GM20000 (cell line): ENCODE measurements around the gene CACNA1D.

ENCODE experiments used
- DNase-seq: peaks from one replicate; pipeline ENCODE4 v3.0.0; 2012; ENCODE audit warnings: low spot score
- TF ChIP-seq, protein P1 (sequence below): IDR thresholded peaks from 2 replicates; pipeline ENCODE4 v1.5.1; 2012; ENCODE audit warnings: mild to moderate bottlenecking, control low read depth; ENCODE audit errors: extremely low read depth, missing control alignments

CACNA1D gene

DNA sequence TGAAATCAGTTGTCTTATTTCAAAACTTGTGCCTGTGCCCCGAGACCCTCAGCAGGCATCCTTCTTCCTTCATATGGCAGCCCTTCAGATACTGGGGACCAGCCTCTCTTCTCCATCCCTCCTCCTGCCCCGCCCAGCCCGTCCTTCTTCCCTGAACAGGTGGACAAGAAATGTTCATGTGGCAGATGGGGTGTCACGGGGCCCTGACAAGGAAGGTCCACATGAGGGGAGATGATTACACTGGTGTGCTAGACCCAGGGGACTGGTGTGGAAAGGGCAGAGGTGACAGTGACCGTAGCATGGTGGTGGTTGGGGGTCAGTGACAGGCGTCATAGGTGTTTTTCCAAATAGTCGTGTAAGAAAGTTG lies 200.9 kb downstream of the CACNA1D start:
- DNase-seq, result no peak
- TF ChIP-seq, protein P1, sequence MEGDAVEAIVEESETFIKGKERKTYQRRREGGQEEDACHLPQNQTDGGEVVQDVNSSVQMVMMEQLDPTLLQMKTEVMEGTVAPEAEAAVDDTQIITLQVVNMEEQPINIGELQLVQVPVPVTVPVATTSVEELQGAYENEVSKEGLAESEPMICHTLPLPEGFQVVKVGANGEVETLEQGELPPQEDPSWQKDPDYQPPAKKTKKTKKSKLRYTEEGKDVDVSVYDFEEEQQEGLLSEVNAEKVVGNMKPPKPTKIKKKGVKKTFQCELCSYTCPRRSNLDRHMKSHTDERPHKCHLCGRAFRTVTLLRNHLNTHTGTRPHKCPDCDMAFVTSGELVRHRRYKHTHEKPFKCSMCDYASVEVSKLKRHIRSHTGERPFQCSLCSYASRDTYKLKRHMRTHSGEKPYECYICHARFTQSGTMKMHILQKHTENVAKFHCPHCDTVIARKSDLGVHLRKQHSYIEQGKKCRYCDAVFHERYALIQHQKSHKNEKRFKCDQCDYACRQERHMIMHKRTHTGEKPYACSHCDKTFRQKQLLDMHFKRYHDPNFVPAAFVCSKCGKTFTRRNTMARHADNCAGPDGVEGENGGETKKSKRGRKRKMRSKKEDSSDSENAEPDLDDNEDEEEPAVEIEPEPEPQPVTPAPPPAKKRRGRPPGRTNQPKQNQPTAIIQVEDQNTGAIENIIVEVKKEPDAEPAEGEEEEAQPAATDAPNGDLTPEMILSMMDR, result no peak

DNA sequence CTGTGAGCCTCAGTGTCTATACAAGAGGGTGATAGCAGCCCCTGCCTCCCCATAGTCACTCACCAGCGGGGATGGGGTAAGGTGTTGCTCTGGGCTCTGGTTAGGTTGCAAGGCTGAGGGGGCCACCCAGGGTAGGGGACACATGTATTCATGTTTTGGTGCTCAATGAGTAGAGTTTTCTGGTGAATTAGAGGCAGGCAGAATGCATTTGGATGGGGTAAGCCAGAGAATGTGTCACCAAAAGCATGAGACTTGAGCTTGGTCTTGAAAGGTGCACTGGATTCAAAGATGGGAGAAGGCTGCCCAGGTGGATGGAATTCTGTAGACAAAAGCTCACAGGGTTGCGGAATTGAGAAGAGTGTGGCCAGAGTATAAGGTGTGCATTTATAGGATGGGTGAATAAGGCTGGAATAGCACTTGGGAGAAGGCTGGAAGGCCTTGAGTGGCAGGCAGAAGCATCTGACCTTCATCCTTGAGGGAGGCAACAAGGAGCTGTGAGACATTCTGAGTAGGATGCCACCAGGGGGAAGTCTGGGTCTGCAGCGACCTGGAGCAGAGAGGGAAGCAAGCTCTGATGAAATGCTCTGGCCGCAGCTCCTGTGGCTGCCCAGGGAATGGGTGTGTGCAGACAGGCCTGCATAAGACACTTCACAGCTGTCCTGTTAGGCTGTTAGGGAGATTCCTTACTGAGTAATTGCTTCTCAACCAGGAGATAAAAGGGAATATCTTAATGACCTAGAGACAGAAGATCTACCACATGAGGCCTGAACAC lies 202.2 kb downstream of the CACNA1D start:
- no peak for DNase-seq
- TF ChIP-seq, protein P1, result no peak

DNA sequence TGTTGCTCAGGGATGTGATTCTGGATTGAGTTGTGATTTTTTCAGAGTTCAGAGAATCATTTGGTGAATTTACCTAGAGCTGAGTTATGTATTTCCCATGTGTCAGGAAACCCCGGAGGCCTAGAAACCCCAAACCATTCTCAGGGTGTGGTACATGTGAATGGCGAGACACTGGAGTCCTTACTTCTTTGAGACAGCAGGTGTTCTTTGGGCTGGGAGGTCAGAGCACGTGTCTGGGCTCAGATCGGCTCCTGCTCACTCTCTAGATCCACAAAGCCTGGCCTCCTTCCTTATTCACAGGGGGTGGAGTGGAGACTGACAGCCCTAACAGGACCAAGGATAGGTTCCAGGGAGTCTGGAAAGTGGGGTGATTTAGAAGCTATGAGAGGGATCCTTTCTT lies 206.0 kb downstream of the CACNA1D start:
- DNase-seq, result no peak
- TF ChIP-seq, protein P1, result no peak

DNA sequence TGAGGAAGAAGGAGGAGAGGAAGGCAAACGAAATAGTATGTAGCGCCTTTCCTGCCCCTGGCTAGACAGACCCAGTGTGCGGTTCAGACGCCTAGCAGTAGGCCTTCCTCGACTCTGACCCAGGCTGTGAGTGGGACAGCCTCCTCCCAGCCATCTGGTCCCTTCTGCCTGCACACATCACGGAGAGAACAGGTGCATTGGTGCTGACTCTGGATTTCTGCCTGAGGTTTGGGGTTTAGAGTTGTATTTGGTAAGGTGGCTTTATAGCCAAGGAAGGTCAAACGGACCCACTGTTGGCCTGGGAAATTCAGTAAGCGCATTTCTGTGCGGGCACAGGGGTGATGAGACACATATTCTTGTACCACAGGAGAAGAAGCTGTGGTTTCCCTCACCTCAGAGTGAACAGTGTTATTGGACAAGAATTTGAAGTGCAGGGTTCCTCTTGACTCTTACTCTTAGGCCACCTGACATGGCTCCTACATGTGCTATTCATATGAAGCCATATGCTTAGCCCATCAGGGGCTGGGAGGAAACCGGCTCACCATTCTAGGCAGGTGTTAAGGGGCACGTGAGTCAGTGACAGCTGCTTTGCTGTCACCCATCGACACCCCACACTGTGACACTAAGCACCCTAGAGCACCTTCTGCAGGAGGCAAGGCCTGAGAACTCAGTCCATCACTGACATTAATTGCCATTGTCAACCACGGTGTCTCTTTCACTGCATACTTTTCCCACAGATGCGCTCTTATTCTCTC lies 208.5 kb downstream of the CACNA1D start:
- TF ChIP-seq, protein P1, result no peak
- DNase-seq, result no peak

DNA sequence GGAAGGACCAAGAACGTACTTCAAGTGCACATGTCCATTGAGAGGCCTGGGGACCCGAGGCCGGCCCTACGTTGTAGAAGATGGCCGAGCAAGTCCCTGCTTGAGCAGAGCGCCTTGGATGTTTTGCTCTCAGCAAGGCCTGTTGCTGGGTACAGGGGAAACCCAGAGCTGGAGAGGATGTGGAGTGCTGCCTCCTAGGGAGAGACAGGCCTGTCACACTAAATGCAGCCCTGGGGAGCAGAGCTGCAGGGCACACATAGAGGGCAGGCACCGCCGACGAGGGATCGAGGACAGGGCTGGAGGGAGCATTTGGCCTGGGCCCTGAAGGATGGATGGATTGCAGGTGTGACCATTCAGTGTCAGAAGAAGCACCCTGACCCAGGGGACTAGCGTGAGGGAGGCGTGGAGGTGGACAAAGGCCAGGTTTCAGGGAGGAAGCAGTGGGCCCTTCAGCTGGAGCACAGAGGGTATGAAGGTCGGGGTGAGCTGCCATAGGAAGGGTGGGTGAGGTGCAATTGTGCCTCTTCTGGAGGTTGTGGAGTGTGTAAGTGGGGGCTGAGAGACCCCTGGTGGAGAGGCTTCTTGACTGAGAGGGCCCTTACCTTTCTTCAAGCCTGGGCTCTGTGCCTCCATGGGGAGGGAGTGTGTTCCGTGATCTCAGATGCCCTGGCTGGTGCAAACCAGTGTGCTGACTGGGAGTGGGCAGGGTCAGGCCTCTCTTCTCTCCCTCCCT lies 209.4 kb downstream of the CACNA1D start:
- no peak for DNase-seq
- TF ChIP-seq, protein P1, result no peak

DNA sequence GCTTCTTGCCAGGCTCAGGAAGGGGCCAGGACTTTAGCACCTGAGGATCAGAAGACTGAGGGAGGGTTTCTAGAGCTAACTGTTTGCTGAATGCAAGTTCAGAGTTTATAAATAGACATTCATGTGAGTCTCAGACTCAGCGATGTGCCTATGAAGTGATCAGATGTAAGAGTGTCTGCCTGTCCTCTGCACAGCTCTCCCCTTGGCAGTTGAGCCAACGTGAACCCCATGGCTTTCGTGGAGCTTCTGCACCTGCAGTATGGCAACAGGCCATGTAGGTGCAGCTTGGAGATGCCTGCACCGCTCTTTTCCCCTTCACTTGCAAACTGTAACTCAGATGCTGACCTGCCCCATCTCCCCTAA lies 209.9 kb downstream of the CACNA1D start:
- TF ChIP-seq, protein P1, result no peak
- no peak for DNase-seq
